Measurements from ENCODE around the gene HOXA9.

Gene HOXA9

DNA sequence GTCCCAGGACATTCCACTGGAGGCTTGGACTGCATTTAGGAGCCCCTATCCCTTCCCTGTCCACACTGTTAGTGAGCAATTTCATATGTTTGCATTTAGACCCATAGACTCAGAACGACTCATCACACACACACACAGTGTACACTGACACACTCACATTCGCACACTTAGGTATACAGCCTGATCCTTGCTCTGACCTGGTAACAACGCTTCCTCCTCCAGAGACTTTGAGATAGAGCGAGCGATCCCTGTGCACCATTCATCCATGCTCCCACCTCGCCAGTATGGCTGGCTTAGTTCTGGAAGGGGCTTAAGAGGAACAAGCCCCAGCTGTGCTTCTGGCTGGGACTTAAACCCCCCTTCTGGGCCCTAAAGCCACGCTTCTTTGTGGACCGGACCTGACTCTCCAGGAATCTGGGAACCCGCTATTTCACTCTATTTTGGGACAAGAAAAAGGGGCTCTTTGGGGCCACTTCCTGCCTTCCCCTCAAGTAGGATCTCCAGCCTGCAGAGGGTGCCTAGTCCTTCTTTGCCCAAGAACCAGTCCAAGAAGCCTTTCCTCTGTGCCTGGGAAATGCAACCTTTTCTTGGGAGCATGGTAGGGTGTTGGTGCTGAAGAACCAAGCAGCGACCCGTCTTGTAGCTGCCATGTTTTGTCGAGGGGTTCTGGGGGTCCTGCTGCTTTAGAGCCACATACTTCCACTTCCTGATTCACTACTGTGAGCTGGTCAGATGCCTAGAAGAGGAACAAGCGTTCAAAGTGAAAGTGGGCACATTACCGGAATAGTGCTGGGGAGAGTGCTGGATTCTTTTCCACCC is 35.6 kb upstream of the HOXA9 start:
- DNase-seq, result no peak

DNA sequence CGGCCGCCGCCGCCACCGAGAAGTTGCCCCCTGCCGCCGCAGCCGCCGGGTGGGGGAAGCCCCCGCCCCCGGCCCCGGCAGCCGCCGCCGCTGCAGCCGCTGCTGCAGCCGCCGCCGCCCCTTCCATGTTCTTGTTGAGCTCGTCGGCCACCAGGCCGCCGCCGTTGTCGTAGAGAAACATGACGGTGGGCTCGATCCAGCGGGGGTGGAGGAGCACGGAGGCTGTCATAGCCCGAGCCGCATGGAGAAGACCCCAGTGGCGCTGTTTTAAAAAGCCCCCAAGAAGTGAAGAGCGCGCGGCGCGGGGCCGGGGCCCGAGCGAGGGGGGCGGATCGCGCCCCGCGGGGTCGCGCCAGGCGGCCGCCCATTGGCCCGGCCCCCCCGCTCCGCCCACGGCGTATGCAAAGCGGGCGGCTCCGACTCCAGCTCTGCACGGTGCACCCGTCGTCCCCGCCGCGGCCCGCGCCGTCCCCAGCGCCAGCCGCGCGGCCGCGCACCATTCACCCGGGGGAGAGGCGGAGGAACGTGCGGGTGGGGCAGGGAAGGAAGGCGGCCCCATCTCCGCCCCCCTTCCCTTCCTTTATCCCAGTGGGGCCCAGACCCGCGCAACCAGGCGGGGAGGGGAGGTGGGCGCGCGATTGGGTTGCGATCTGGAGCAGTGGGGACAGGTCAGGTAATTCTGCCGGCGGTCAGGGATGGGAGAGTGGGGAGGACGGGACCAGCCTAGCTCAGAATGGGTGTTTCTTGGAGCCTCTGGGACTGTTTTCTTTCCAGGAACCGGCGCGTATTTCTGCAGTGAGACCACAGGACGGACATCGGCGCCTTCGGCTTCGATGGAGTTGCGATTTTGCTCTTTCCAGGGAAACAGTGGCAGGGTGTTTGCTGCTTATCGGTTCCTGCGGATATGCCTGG is 34.8 kb upstream of the HOXA9 start, which contains the start of gene HOXA13:
Gene HOXA13 (minus strand): TSS at position 243 of the 912 bp plus-strand sequence. CDS start 14 bp downstream, at position 229.
- DNase-seq, result no peak

GRCh38 chr7:27198871-27199801 is 33.8 kb upstream of the HOXA9 start:
- no peak for DNase-seq

DNA sequence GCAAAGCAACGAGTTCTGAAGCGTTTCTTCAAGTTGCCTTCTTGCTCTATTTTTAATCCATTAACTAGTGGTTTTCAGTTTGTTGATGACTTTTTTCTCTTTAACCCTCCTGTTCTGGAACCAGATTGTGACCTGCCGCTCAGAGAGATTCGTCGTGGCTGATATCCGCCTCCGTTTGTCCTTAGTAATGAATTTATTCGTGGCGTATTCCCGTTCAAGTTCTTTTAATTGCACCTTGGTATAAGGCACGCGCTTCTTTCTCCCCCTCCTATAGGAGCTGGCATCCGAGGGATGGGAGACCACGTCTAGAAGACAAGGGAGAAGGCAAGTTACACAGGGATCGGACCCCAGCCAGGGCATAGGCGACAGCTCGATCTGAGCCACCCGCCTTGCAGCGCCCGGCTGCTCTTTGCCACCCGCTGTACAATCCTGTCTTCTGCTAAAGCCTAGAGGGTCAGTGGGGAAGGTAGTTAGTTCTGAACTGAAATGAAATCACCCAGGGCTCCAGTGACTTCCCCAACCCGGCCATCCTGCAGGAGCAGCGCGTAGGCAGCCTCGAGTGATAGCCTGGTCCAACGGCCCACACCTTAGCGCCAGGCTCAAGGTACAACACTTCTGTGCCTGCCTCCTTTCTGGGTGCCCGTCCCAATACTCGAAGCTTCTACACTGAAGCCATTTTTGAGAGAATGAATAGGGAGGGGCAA is 33.0 kb upstream of the HOXA9 start:
- no peak for DNase-seq

DNA sequence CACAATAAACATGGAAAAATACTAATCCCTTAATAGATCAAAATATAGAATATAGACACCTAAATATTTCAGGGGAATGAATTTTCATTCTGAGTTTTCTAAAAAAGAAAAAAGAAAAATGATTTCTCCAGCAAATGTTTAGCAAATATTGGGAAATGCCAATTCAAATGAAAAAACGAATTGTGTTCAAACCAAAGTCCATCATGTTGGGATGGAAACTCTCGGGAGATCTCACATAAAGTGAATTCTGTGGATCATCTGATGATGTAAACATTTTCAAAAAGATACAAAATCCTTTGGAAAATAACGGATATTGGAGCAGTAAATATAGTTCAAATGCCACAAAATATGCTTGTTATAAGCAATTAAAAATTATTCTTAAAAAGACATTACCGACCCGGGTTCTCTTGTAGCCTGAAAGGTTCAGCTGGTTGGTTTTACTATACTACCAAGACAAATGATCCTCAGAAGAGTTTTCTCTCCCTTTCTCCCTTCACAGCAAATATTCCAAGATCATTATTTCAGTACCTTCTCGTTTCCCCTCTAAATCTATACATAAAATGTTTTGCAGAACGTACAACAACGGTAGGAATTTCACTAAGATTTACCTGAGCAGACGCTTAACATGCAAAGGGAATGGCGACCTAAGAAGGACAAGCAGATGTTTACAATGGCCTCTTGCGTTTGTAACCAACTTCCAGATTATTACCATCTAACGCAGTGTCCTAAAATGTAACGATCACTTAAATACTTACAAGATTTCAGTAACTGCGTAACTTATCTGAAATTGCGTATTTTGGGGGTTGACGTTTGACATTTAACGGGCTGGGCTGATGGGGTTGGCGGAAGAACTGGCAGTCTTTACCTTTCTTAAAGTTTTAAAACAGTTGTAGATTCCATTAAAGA is 32.1 kb upstream of the HOXA9 start:
- no peak for DNase-seq

GRCh38 chr7:27196287-27196767 is 31.0 kb upstream of the HOXA9 start:
- peak in 1 of 2 donors; percentile 59 for DNase-seq

DNA sequence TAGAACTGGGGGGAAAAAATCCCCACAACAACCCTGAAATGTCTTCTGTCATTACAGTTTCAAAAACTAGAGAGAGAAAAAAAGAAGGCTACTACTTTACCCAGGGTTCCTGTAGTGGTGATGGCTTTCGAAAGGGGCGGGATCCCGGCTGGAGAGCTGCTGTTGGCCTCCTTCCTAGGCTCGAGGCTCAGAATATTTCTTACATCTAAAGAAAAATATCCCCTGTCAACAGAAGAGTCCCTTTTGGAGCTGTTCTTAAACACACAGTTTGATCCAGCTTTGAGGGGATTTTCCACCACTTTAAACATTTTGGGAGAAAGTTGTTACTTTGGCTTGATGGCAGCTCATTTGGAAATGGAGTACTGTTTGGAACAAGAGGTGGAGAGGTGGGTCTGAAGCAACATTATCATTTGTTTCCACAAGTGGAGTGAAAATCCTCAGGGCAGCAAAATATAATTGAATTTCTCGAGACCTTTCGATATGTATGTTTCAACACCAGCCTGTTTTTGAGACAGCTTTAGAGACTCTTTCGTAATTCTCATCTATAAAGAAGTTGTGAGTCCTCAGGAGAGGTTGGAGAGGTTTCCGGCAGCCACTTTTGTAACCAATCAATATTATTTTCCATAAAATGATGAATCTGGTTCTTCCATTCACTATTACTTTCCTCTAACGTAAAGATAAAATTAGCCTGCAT is 29.5 kb upstream of the HOXA9 start:
- no peak for DNase-seq

DNA sequence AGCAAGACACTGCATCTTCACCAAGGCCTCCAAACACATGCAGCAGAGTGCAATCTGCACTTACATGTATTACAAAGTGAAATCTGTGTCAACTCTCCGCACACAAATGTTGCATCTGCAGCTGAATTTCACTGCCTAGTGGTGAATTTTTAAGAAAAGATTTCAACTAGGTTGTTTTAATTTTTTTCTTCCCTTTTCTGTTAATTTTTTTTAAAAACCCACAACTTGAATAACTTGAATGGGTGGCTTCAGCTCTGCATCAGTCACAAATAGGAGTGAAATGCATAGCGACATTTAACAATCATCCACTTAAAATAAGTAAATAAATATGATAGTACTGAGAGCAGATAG is 28.6 kb upstream of the HOXA9 start:
- DNase-seq, result no peak

DNA sequence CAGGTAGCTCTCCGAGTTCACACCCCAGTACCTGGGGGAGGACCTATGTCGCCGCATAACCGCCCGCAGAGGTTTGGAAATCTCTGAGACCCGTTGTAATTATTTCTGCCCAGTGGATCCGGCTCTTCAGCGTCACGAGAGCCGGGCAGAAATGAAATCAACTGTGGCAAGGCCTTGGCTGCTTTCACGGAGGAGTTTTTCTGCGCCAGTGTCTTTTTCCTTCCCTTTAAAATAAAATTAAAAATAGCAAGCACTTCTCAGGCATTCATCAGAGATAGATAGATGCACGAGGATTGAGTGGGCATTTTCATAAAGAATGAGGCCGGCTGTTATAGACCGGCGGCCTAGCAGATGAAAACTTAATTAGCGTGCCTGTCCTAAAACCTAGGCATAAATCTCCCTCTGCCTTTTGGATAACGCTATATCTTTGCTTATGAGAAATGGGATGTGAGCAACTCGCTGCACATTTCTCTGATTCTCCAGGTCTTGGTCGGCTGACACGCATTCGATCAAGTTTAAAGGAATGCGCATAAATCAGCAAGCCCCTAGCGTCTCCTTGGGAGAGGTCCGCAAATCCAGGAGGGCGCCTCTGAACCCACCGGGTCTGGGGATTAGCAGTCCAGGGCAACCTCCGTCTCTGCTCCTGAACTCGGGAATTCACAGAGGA is 28.1 kb upstream of the HOXA9 start:
- DNase-seq, result no peak

- no peak for DNase-seq
Observed at GRCh38 chr7:27192546-27193334, 27.4 kb upstream of the HOXA9 start.

- no peak for DNase-seq
Observed at GRCh38 chr7:27191833-27192545, 26.7 kb upstream of the HOXA9 start.

DNA sequence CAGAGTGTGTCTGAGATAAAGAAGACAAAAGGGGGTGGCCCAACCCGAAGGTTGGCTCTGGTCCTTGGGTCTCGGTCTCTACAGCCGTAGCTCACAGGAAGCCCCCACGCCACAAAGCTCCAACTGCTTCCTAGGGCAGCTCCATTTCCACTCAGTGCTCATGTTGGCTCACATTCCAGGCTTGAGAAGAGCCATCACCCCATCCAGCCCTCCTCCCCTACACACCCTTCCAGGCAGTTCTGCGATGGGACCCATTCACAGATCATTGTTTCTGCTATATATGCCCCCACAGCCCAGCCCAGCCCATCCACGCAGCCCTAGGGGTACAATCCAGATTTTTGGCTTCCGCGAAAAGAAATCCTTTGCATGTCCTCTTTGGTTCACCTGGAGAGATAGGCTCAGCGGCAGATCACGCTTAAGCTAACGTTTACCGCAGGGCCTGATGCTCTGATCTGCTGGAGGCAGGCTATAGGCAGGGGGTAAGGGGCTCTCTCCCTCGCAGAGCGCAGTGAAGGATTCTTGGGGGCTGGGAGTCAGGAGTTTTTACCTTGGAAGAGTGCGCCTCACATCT is 25.9 kb upstream of the HOXA9 start:
- DNase-seq, result no peak

DNA sequence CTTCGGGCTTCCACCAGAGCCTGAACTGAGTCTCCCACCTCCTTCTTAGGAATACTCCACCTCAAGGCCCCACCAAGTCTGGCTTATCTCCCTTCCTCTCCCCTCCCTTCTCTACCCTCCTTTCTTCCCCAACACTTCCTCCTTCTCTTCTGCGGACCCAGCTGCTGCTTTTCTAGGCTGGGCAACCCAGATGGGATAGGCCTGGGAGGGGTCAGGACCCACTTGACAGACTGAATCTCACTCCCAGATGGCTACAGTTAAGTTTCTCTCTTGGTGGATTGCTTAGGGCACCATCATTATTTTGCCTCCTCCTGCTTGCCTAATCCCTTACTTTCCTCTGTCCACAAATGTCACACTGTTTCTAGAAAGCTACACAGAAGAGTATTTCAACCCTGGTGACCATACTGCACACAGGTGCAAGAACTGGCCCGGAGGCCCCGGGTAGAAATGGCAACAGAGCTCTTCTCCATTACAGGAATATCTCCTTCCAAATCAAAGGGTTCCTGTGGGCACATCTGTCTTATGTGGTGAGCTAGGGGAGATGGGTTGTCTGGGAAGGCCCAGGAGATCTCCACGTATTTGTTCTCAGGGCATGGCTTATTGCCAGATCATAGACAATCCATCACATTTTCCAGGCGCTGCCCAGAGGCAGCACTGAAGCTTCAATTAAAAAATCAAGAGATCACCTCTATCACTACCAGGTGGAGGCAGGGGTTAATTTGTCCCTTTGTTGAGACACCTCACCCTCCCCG is 24.8 kb upstream of the HOXA9 start:
- no peak for DNase-seq

GRCh38 chr7:27189295-27189996 is 24.1 kb upstream of the HOXA9 start:
- DNase-seq, result no peak

- DNase-seq, result no peak
Observed at GRCh38 chr7:27188386-27189294, 23.3 kb upstream of the HOXA9 start.
